ENCODE data around the gene LRFN3. TPM values are rescaled to one million over a fixed set of nuclear protein-coding genes. Genes with fewer than 3 reads are reported as not detected.

LRFN3 gene
- total RNA-seq, 1 experiment from 2014 or later = 20.6 TPM

GRCh38 chr19:35895911-35896642, 40.1 kb upstream of the LRFN3 start (continued):
- TF ChIP-seq AFF4 (CRISPR knock-in tag; IDR thresholded peaks at IDR 0.05; ENCODE audit: borderline replicate concordance) = no peak
- no peak for TF ChIP-seq SP1 (CRISPR knock-in tag; conservative IDR thresholded peaks at IDR 0.05)
- TF ChIP-seq ATF1 (CRISPR knock-in tag; IDR thresholded peaks at IDR 0.05) = no peak
- TF ChIP-seq ATF6 (CRISPR knock-in tag; IDR thresholded peaks at IDR 0.05) = no peak
- no peak for TF ChIP-seq SMAD3 (CRISPR knock-in tag; IDR thresholded peaks at IDR 0.05; ENCODE audit: borderline replicate concordance)
- TF ChIP-seq MAX (CRISPR knock-in tag; IDR thresholded peaks at IDR 0.05) = no peak
- TF ChIP-seq CREB1 (CRISPR knock-in tag; IDR thresholded peaks at IDR 0.05) = no peak

GRCh38 chr19:35896643-35897040, 39.5 kb upstream of the LRFN3 start:
- H3K4me3 Mint-ChIP-seq = no peak overlapping the region
- no peak for DNase-seq (ENCODE audit: low spot score)
- TF ChIP-seq GRHL2 (CRISPR knock-in tag; IDR thresholded peaks at IDR 0.05; ENCODE audit: insufficient replicate concordance, severe bottlenecking) = no peak
- TF ChIP-seq NR1H2 (CRISPR knock-in tag; IDR thresholded peaks at IDR 0.05) = no peak
- no peak for TF ChIP-seq CBFB (CRISPR knock-in tag; IDR thresholded peaks at IDR 0.05; ENCODE audit: low read depth)
- H3K27me3 Mint-ChIP-seq (ENCODE audit: low read depth) = no peaks in the 10 kb centered on the region; the same call in 1 of the 2 replicates
- ChIA-PET POLR2A (no interaction called here), CTCF (no interaction called here)
- H3K27ac Mint-ChIP-seq = no peak overlapping the region
- no peaks in the 10 kb centered on the region for H3K9me3 Mint-ChIP-seq
- peaks cover 36% of the 10 kb centered on the region for H3K36me3 Mint-ChIP-seq
- peaks cover under 1% of the 10 kb centered on the region; the same call in 1 of the 2 replicates for H3K4me1 Mint-ChIP-seq
- no peak for ATAC-seq

GRCh38 chr19:35897706-35898451, 38.3 kb upstream of the LRFN3 start:
- peaks cover 31% of the 10 kb centered on the region for H3K36me3 Mint-ChIP-seq
- H3K9me3 Mint-ChIP-seq = no peaks in the 10 kb centered on the region
- H3K4me3 Mint-ChIP-seq = peak overlapping the region; percentile 93
- ChIA-PET POLR2A (interaction anchor here (0.7 kb wide), 2 partner anchors 244 to 926 kb away, joined by 3 to 5 read pairs; no protein-coding TSS in a partner anchor), CTCF (interaction anchor here (0.7 kb wide), 1 partner anchor 33 kb away, joined by 3 read pairs; no protein-coding TSS in a partner anchor)
- ATAC-seq (no peak), DNase-seq (ENCODE audit: low spot score) (no peak)
- peaks cover 11% of the 10 kb centered on the region for H3K4me1 Mint-ChIP-seq
- no peak overlapping the region for H3K27ac Mint-ChIP-seq
- H3K27me3 Mint-ChIP-seq (ENCODE audit: low read depth) = peaks cover 11% of the 10 kb centered on the region
- TF ChIP-seq MYBL2 (CRISPR knock-in tag; IDR thresholded peaks at IDR 0.05) (no peak), CREM (CRISPR knock-in tag; IDR thresholded peaks at IDR 0.05) (no peak), CBFB (CRISPR knock-in tag; IDR thresholded peaks at IDR 0.05; ENCODE audit: low read depth) (no peak), FOXP4 (CRISPR knock-in tag; IDR thresholded peaks at IDR 0.05) (no peak), HMGXB4 (CRISPR knock-in tag; IDR thresholded peaks at IDR 0.05) (no peak), NR1H2 (CRISPR knock-in tag; IDR thresholded peaks at IDR 0.05) (no peak), FOXJ3 (CRISPR knock-in tag; IDR thresholded peaks at IDR 0.05; ENCODE audit: borderline replicate concordance) (no peak), IRF2 (CRISPR knock-in tag; IDR thresholded peaks at IDR 0.05; ENCODE audit: borderline replicate concordance, low read depth) (no peak), KAT7 (CRISPR knock-in tag; IDR thresholded peaks at IDR 0.05; ENCODE audit: borderline replicate concordance) (no peak), TCF7 (CRISPR knock-in tag; IDR thresholded peaks at IDR 0.05; ENCODE audit: low read depth) (no peak)

All from WTC11 (cell line).